Measurements from ENCODE around the gene ZNF530. TPM values are rescaled to one million over a fixed set of nuclear protein-coding genes. Genes with fewer than 3 reads are reported as not detected.

ZNF530 gene
- 2.1 and 3.1 TPM in 2 replicates for total RNA-seq

DNA sequence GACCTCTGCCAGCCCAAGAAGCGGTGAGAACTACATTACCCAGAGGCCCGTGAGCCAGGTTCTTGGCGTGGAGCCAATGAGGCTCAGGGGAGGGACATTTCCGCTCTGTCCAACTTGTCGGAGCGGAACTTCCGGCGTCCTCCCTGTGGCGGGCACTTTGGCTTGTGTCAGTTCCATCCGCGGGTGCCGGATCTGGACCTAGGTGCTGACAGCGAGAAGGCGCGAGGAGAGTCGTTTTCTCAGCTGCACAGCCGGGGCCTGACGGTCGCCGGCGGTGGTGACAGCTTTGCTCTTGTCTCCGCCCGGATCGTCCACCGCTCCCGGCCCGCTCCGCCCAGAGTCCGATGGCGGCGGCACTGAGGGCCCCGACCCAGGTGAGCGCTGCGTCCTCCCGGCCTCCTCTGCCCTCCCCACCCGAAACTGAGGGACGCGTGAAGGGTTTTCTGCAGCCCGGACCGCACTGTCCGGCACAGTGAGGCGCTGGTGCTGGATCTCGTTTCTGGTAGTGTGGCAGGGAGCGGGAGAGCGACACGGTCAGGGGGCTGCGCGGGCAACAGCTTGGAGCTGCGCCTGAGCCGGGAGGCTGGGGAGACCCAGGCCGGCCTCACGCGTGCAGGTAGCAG lies at the start of gene ZNF530:
TSS of gene ZNF530 (plus strand) at position 125 of the 623 bp plus-strand sequence. CDS start 4,461 bp downstream, outside the sequence.

DNA sequence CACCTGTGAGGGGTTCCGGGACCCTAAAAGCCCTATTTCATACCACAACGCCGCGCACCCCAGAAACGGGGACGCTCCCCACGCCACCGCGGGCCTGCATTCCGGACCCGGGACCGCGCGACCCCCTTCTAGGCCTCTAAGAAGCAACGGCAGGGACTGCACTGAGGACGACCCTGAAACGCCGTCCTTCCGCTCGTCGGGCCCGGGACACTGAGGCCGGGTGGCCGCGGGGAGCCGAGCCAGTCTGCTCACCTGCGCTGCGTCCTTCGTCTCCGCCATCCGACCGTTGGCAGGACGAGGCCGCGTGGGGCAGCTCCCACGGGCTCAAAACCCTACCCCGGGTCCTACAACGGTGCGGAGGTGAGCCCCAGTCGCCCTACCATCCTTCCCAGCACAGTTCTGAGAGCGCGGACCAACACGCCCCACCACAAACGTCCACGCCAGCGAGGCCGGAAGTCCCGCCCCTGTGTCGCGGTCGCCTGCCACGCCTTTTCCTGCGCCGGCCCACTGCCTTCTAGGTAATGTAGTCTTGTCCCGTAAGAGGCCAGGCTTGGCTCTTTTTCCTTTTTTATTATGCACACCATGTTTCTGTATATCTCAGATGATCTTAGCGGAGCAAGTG lies 40.2 kb upstream of the ZNF530 start, which contains the start of gene ZNF550:
TSS of gene ZNF550 (minus strand) at position 460 of the 622 bp plus-strand sequence. CDS start at position 279, 181 bp downstream.

DNA sequence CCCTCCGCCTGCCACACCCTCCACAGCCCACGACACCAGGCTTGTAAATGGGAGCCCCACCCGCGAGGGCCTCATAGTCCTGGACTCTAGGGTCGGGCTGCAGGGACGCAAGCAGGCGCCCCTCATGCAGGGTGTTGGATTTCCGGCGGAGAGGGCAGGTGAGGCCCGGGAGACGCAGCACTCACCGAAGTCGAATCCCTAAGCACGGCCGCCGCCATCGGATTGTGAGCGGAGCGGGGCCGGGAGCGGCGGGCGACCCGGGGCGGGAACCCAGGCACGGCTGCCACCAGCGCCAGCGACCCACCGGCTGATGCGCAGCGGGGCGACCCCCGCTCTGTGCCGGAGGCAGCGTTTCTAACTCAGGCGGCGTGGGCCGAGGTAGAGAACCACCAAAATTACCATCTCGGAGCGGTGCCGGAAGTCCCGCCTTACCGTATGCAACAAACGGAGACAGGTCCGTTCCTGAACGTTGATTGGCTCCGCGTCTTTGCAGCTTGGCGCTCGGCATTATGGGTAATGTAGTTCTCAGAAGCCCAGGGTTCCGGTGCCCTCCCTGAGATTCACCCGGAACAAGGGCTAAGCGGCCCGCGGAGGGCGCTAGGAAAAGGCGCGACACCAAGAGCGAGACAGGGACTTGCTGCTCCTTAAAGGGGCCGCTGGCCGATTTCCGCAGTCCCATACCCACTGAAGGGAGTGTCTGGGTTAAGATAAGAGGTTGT lies 21.0 kb upstream of the ZNF530 start, which contains the start of gene ZNF416:
TSS of gene ZNF416 (minus strand) at position 425 of the 719 bp plus-strand sequence. CDS start at position 218, 207 bp downstream.

DNA sequence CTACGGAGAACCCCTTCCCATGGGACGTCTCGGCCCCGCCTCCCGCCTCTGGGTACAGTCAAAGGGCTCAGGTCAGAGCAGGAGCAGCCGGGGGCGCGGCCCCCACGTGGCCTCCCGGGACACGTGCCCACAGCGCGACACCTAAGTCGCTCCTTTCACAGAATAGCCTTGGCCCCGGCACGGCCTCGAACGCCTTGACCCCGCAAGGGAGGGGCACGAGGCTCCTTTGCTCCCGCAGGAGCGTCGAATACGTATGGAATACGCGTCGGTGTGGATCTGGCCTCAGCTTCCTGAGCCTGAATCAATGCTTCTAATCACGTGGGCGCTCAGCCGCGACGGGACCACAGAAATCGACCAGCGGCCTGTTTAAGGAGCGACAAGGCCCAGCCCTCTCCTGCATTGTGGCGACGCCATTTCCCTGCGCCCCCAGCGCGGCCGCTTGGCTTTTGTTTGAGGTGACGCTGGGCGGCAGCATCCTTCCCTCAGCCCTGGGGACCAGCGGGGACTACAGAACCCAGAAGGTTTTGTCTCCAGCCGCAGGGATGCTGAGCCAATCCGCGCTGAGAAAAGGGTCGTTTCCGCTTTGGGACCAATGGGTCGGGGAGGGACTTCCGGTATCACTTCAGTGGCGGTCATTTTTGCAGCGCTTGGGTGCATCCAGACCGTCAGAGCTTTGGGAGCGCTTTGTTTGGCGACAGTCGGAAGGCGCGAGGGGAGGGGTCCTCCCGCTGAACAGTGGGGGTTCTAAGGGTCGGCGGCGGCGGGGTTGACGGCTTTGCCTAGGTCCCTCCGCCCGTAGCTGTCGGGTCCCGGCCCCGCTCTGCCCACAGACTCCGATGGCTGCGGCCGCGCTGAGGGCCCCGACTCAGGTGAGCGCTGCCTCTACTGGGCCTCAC lies 15.9 kb upstream of the ZNF530 start, which contains the start of gene ZIK1:
TSS of gene ZIK1 (plus strand) at position 625 of the 896 bp plus-strand sequence. CDS start at position 837, 212 bp downstream.

DNA sequence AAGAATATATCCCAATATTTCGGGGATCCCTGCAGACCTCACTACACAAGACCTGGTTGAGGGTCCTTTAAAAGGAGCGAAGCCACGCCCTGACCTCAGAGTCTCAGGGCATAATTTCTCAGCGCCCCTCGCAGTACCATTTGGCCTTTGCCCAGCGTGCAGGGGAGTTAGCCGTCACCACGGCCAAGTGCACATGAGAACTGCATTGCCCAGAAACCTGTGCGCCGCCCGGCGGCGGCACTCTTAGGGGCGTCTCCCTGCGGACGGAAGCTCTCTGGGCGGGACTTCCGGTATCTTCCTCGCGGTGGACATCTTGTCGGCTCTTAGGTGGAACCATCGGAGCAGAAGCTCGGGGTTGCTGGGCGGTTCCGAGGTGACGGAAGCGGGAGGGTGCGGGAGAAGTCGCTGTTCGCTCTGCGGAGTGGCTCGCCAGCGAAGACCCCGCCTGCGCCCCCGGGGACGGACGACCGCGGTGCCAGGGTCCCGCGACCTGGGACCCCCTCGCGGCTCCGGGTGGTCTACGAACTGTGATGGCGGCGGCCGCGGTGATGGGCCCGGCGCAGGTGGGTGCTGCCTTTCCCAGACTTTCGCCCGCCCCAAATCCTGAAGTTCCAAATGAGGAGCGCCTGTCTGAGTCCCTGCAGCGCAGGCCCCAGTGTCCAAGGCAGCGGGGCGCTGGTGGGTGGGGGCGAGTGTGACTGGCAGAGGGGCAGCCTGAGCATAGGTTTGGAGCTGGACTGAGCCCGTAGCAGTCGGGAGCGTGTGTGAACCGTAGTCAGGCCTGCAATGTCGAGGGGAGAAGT lies 14.5 kb downstream of the ZNF530 start, which contains the start of gene ZNF134:
TSS of gene ZNF134 (plus strand) at position 302 of the 803 bp plus-strand sequence. CDS start 5,227 bp downstream, outside the sequence.

DNA sequence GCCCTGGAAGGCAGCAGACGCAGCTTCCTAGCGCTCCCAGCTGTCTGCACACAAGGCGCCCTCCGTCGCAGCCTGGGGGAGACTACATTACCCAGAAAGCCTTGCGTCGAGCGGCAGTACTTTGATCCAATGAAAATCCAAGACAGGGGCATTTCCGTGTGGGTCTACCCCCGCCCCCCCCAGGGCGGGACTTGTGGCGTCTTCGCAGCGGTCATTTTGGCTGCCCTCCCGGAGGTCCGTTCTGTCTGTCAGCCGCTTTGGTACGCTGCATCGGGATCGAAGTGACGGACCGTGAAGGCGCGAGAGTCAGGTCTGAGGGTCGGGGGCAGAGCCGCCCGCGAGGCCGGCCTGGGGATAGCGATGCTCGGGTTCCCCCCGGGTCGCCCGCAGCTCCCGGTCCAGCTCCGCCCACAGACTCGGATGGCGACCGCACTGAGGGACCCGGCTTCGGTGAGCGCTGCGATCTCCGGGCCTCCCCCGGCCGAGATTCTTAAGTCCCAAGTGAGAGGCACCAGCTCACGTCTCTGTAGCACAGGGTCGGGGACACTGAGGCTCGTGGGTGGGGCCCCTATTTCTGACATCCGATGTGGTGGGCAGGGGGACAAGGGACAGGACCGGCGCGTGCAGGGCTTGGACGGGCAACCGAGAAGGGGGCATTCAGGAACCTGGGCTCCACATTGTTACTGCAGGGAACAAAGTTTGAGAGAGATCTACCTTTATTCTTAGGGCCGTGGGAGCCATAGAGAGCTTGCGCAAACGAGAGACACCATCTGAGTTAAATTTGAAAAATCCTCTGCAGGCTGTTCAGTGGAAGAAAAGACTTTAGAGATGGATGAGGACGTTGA lies 33.5 kb downstream of the ZNF530 start, which contains the start of gene ZNF211:
TSS of gene ZNF211 (plus strand) at position 182 of the 845 bp plus-strand sequence. CDS start at position 361, 179 bp downstream.

Other genes with a start within 250 kb of the ZNF530 start
- gene ZNF304, start 248.6 kb upstream of the ZNF530 start, total RNA-seq: 8.9 and 10.9 TPM in 2 replicates
- gene TRAPPC2B, start 236.3 kb upstream of the ZNF530 start, total RNA-seq: 13.0 and 18.3 TPM in 2 replicates
- gene ZNF547, start 236.3 kb upstream of the ZNF530 start, total RNA-seq: 1.3 and 3.1 TPM in 2 replicates
- gene ZNF548, start 210.0 kb upstream of the ZNF530 start, total RNA-seq: 16.9 and 26.2 TPM in 2 replicates
- 6.8 and 8.0 TPM in 2 replicates for gene ZNF17, start 188.7 kb upstream of the ZNF530 start, total RNA-seq
- 15.3 and 20.0 TPM in 2 replicates for gene ZNF749, start 164.6 kb upstream of the ZNF530 start, total RNA-seq
- 0.21 and 0.24 TPM in 2 replicates for gene VN1R1, start 142.7 kb upstream of the ZNF530 start, total RNA-seq
- 13.7 and 14.1 TPM in 2 replicates for gene ZNF772, start 122.3 kb upstream of the ZNF530 start, total RNA-seq
- 12.3 and 20.5 TPM in 2 replicates for gene ZNF419, start 112.1 kb upstream of the ZNF530 start, total RNA-seq
- 16.9 and 17.7 TPM in 2 replicates for gene ZNF773, start 99.9 kb upstream of the ZNF530 start, total RNA-seq
- gene ZNF549, start 72.5 kb upstream of the ZNF530 start, total RNA-seq: 4.6 and 6.8 TPM in 2 replicates
- 7.0 and 8.2 TPM in 2 replicates for gene ZNF550, start 40.0 kb upstream of the ZNF530 start, total RNA-seq
- 4.3 and 6.0 TPM in 2 replicates for gene ZNF416, start 21.0 kb upstream of the ZNF530 start, total RNA-seq
- gene ZIK1, start 15.7 kb upstream of the ZNF530 start, total RNA-seq: 3.9 and 5.3 TPM in 2 replicates
- 13.7 and 18.8 TPM in 2 replicates for gene ZNF134, start 14.4 kb downstream of the ZNF530 start, total RNA-seq
- 11.1 and 11.9 TPM in 2 replicates for gene ZNF211, start 33.3 kb downstream of the ZNF530 start, total RNA-seq
- gene ZSCAN4, start 69.0 kb downstream of the ZNF530 start, total RNA-seq: 0.24 TPM in 1 of 2 replicates, not detected in the other
- 8.1 and 8.2 TPM in 2 replicates for gene ZNF551, start 82.1 kb downstream of the ZNF530 start, total RNA-seq
- gene ZNF154, start 109.3 kb downstream of the ZNF530 start, total RNA-seq: 0.64 and 1.4 TPM in 2 replicates
- gene ZNF671, start 127.7 kb downstream of the ZNF530 start, total RNA-seq: 4.1 and 4.3 TPM in 2 replicates
- gene ZNF776, start 146.9 kb downstream of the ZNF530 start, total RNA-seq: 8.7 TPM in 2 replicates
- gene ZNF586, start 169.8 kb downstream of the ZNF530 start, total RNA-seq: 12.6 and 15.7 TPM in 2 replicates
- 4.3 and 6.7 TPM in 2 replicates for gene ZNF552, start 215.0 kb downstream of the ZNF530 start, total RNA-seq
- 23.4 and 26.0 TPM in 2 replicates for gene ZNF587B, start 230.4 kb downstream of the ZNF530 start, total RNA-seq
- gene ZNF587, start 250.0 kb downstream of the ZNF530 start, total RNA-seq: 12.1 and 14.7 TPM in 2 replicates